ENCODE results near the gene DUSP16.

- TF ChIP-seq, protein P1, sequence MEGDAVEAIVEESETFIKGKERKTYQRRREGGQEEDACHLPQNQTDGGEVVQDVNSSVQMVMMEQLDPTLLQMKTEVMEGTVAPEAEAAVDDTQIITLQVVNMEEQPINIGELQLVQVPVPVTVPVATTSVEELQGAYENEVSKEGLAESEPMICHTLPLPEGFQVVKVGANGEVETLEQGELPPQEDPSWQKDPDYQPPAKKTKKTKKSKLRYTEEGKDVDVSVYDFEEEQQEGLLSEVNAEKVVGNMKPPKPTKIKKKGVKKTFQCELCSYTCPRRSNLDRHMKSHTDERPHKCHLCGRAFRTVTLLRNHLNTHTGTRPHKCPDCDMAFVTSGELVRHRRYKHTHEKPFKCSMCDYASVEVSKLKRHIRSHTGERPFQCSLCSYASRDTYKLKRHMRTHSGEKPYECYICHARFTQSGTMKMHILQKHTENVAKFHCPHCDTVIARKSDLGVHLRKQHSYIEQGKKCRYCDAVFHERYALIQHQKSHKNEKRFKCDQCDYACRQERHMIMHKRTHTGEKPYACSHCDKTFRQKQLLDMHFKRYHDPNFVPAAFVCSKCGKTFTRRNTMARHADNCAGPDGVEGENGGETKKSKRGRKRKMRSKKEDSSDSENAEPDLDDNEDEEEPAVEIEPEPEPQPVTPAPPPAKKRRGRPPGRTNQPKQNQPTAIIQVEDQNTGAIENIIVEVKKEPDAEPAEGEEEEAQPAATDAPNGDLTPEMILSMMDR (IDR thresholded peaks at IDR 0.05; ENCODE audit: borderline replicate concordance, extremely low read depth, low read length, poor library complexity, severe bottlenecking): no peak
- no peak for TF ChIP-seq EZH2 (IDR thresholded peaks at IDR 0.05; ENCODE audit: borderline replicate concordance, low read depth, low read length, severe bottlenecking)
Observed at GRCh38 chr12:12537421-12537820, 25.2 kb downstream of the DUSP16 start.
